Liver (tissue), 3 donors: ENCODE measurements around the gene OTUD3.
"Not testable (repeated sequence)": the region's sequence is repeated elsewhere in the genome, so short reads cannot be mapped to it uniquely, and the experiment has no call there.

Source experiments
- EGR1 ChIP-seq, 2 donors: IDR thresholded peaks; 2 replicates each; pipeline ENCODE4 v1.6.1; 2016 to 2018; ENCODE audit warnings: antibody characterized with exemption in 2 of 2, low read depth in 2 of 2
- HNF4G ChIP-seq: IDR thresholded peaks from 2 replicates; pipeline ENCODE4 v1.6.1; 2016; ENCODE audit warnings: antibody characterized with exemption
- RAD21 ChIP-seq, 2 donors: IDR thresholded peaks; 2 replicates each; pipeline ENCODE4 v1.6.1; 2016; ENCODE audit warnings: antibody characterized with exemption in 2 of 2, mild to moderate bottlenecking in 2 of 2
- RXRA ChIP-seq, 2 donors: IDR thresholded peaks; 2 replicates each; pipeline ENCODE4 v1.6.1; 2017 to 2018; ENCODE audit warnings: antibody characterized with exemption in 2 of 2, mild to moderate bottlenecking in 1 of 2
- SP1 ChIP-seq: IDR thresholded peaks from 2 replicates; pipeline ENCODE4 v1.6.1; 2018; ENCODE audit warnings: antibody characterized with exemption, mild to moderate bottlenecking
- TAF1 ChIP-seq: conservative IDR thresholded peaks from 2 replicates; pipeline ENCODE4 v1.6.1; 2016; ENCODE audit warnings: antibody characterized with exemption, mild to moderate bottlenecking
- TF ChIP-seq, protein P1 (sequence below): fragments of 150-350 bp; IDR thresholded peaks from 2 replicates; pipeline ENCODE4 v1.5.1; 2017; ENCODE audit warnings: improper control_type of control experiment, low read depth, low read length; ENCODE audit not compliant: missing input control
- TF ChIP-seq, protein P2 (sequence below): IDR thresholded peaks from 2 replicates; pipeline ENCODE4 v1.6.1; 2016; ENCODE audit warnings: antibody characterized with exemption, mild to moderate bottlenecking
- donor health status: healthy.
- donor health status: healthy.

DNA sequence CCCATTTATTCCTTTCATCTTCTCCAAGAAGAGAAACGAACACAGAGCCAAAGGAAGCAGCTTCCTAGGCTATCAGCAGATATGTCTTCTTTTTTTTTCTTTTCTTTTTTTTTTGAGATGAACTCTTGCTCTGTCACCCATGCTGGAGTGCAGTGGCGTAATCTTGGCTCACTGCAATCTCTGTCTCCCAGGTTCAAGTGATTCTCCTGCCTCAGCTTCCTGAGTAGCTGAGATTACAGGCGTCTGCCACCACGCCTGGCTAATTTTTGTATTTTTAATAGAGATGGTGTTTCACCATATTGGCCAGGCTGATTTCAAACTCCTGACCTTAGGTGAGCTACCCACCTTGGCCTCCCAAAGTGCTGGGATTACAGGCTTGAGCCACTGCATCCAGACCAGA lies 13.6 kb upstream of the OTUD3 start:
- not testable (repeated sequence) for TF ChIP-seq HNF4G; EGR1 (IDR thresholded peaks at IDR 0.05; ENCODE audit: low read depth in 2 of 2); RXRA (IDR thresholded peaks at IDR 0.05); RAD21 (IDR thresholded peaks at IDR 0.05); SP1; TAF1
- TF ChIP-seq, protein P1, sequence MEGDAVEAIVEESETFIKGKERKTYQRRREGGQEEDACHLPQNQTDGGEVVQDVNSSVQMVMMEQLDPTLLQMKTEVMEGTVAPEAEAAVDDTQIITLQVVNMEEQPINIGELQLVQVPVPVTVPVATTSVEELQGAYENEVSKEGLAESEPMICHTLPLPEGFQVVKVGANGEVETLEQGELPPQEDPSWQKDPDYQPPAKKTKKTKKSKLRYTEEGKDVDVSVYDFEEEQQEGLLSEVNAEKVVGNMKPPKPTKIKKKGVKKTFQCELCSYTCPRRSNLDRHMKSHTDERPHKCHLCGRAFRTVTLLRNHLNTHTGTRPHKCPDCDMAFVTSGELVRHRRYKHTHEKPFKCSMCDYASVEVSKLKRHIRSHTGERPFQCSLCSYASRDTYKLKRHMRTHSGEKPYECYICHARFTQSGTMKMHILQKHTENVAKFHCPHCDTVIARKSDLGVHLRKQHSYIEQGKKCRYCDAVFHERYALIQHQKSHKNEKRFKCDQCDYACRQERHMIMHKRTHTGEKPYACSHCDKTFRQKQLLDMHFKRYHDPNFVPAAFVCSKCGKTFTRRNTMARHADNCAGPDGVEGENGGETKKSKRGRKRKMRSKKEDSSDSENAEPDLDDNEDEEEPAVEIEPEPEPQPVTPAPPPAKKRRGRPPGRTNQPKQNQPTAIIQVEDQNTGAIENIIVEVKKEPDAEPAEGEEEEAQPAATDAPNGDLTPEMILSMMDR, result not testable (repeated sequence)
- TF ChIP-seq, protein P2, sequence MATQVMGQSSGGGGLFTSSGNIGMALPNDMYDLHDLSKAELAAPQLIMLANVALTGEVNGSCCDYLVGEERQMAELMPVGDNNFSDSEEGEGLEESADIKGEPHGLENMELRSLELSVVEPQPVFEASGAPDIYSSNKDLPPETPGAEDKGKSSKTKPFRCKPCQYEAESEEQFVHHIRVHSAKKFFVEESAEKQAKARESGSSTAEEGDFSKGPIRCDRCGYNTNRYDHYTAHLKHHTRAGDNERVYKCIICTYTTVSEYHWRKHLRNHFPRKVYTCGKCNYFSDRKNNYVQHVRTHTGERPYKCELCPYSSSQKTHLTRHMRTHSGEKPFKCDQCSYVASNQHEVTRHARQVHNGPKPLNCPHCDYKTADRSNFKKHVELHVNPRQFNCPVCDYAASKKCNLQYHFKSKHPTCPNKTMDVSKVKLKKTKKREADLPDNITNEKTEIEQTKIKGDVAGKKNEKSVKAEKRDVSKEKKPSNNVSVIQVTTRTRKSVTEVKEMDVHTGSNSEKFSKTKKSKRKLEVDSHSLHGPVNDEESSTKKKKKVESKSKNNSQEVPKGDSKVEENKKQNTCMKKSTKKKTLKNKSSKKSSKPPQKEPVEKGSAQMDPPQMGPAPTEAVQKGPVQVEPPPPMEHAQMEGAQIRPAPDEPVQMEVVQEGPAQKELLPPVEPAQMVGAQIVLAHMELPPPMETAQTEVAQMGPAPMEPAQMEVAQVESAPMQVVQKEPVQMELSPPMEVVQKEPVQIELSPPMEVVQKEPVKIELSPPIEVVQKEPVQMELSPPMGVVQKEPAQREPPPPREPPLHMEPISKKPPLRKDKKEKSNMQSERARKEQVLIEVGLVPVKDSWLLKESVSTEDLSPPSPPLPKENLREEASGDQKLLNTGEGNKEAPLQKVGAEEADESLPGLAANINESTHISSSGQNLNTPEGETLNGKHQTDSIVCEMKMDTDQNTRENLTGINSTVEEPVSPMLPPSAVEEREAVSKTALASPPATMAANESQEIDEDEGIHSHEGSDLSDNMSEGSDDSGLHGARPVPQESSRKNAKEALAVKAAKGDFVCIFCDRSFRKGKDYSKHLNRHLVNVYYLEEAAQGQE, result not testable (repeated sequence)
